GM23338 (cell line): Measurements from ENCODE around the gene EMC1. TPM values are rescaled to one million over a fixed set of nuclear protein-coding genes. Genes with fewer than 3 reads are reported as not detected.

ENCODE experiments used
- ATAC-seq: fragments of 200-7000 bp; cut with Tn5 transposase; 3 replicates; pipeline ENCODE4 v1.9.1; 2020
- DNase-seq: peaks from one replicate; pipeline ENCODE4 v3.0.0-alpha.2; 2015; ENCODE audit warnings: low spot score
- H2AFZ ChIP-seq: fragments of 200-600 bp; sonication (generic); 2 replicates; pipeline ENCODE4 v1.8.0; 2016; ENCODE audit warnings: antibody characterized with exemption, mild to moderate bottlenecking, moderate library complexity
- H3F3A ChIP-seq: fragments of 200-600 bp; sonication (generic); replicated peaks from 2 replicates; pipeline ENCODE4 v1.8.0; 2017; ENCODE audit warnings: antibody characterized with exemption, mixed run types, low read depth
- H3K27ac ChIP-seq: fragments of 200-600 bp; sonication (generic); 2 replicates; pipeline ENCODE4 v1.6.1; 2016; ENCODE audit warnings: low read depth
- H3K27me3 ChIP-seq: fragments of 200-600 bp; sonication (generic); 2 replicates; pipeline ENCODE4 v1.8.0; 2016; ENCODE audit warnings: mild to moderate bottlenecking, mixed run types, moderate library complexity; ENCODE audit not compliant: insufficient read depth
- H3K36me3 ChIP-seq: fragments of 200-600 bp; sonication (generic); 2 replicates; pipeline ENCODE4 v1.8.0; 2016; ENCODE audit warnings: mild to moderate bottlenecking; ENCODE audit not compliant: insufficient read depth
- H3K4me1 ChIP-seq: fragments of 200-600 bp; sonication (generic); 2 replicates; pipeline ENCODE4 v1.8.0; 2016; ENCODE audit warnings: mild to moderate bottlenecking, moderate library complexity; ENCODE audit not compliant: insufficient read depth
- H3K4me2 ChIP-seq: fragments of 200-600 bp; sonication (generic); 2 replicates; pipeline ENCODE4 v1.7.1; 2017; ENCODE audit warnings: mixed run types
- H3K4me3 ChIP-seq: fragments of 200-600 bp; sonication (generic); 2 replicates; pipeline ENCODE4 v1.6.1; 2016; ENCODE audit warnings: mixed run types
- H3K79me2 ChIP-seq: fragments of 200-600 bp; sonication (generic); replicated peaks from 2 replicates; pipeline ENCODE4 v1.8.0; 2017; ENCODE audit warnings: mild to moderate bottlenecking; ENCODE audit not compliant: insufficient read depth
- H3K9me2 ChIP-seq: fragments of 200-600 bp; sonication (generic); 2 replicates; pipeline ENCODE4 v1.8.0; 2017; ENCODE audit not compliant: insufficient read depth
- H4K20me1 ChIP-seq: fragments of 200-600 bp; sonication (generic); replicated peaks from 2 replicates; pipeline ENCODE4 v1.8.0; 2017; ENCODE audit warnings: mild to moderate bottlenecking; ENCODE audit not compliant: insufficient read depth
- H3K27ac Mint-ChIP-seq: 2 replicates; pipeline ENCODE4 v1.8.0; 2020; ENCODE audit warnings: inconsistent platforms, mild to moderate bottlenecking, moderate library complexity, mixed read lengths
- H3K27me3 Mint-ChIP-seq: 3 replicates; pipeline ENCODE4 v1.8.0; 2022; ENCODE audit warnings: low read depth, mild to moderate bottlenecking, moderate library complexity, mixed read lengths, inconsistent platforms; ENCODE audit not compliant: insufficient read depth, poor library complexity
- H3K36me3 Mint-ChIP-seq: 3 replicates; pipeline ENCODE4 v1.8.0; 2021; ENCODE audit warnings: low read depth, mild to moderate bottlenecking, inconsistent platforms, moderate library complexity, mixed read lengths
- H3K4me1 Mint-ChIP-seq: 3 replicates; pipeline ENCODE4 v1.8.0; 2020; ENCODE audit warnings: mild to moderate bottlenecking, inconsistent platforms, mixed read lengths
- H3K4me3 Mint-ChIP-seq: 3 replicates; pipeline ENCODE4 v1.8.0; 2021; ENCODE audit warnings: moderate library complexity, mild to moderate bottlenecking, inconsistent platforms, mixed read lengths
- H3K9me3 Mint-ChIP-seq: 3 replicates; pipeline ENCODE4 v1.8.0; 2020; ENCODE audit warnings: moderate library complexity, mild to moderate bottlenecking, inconsistent platforms, mixed read lengths
- CREB1 ChIP-seq: fragments of 250-450 bp; sonication (Bioruptor Pico); IDR thresholded peaks from 2 replicates; pipeline ENCODE4 v1.5.0; 2020; ENCODE audit warnings: low read depth, mild to moderate bottlenecking, moderate library complexity
- CTCF ChIP-seq, 2 experiments: fragments of 200-600 bp in 1 of 2; sonication (generic) in 1 of 2; conservative IDR thresholded peaks; 2 replicates each; pipeline versions ENCODE4 v1.5.1 to v1.6.1; 2016 to 2017; ENCODE audit warnings: antibody characterized with exemption in 2 of 2, low read depth in 2 of 2, mild to moderate bottlenecking in 2 of 2, moderate library complexity in 1 of 2
- ETS1 ChIP-seq: IDR thresholded peaks from 2 replicates; pipeline ENCODE4 v1.6.1; 2016; ENCODE audit warnings: antibody characterized with exemption
- EZH2 ChIP-seq: fragments of 200-600 bp; sonication (generic); IDR thresholded peaks from one replicate; pipeline ENCODE4 v1.8.0; 2017; ENCODE audit warnings: antibody characterized with exemption, mild to moderate bottlenecking, low read depth; ENCODE audit not compliant: unreplicated experiment
- EZH2phosphoT487 ChIP-seq: fragments of 200-600 bp; sonication (generic); IDR thresholded peaks from one replicate; pipeline ENCODE4 v1.8.1; 2018; ENCODE audit warnings: antibody characterized with exemption; ENCODE audit not compliant: unreplicated experiment
- JUNB ChIP-seq: IDR thresholded peaks from one replicate; pipeline ENCODE4 v1.6.1; 2016; ENCODE audit warnings: antibody characterized with exemption; ENCODE audit not compliant: unreplicated experiment
- NANOG ChIP-seq: IDR thresholded peaks from 2 replicates; pipeline ENCODE4 v1.6.1; 2016; ENCODE audit warnings: antibody characterized with exemption, borderline replicate concordance
- POLR2AphosphoS5 ChIP-seq: IDR thresholded peaks from 2 replicates; pipeline ENCODE4 v1.6.1; 2016; ENCODE audit warnings: antibody characterized with exemption, low read depth
- REST ChIP-seq: IDR thresholded peaks from one replicate; pipeline ENCODE4 v1.6.1; 2018; ENCODE audit warnings: antibody characterized with exemption; ENCODE audit not compliant: unreplicated experiment
- STAT1 ChIP-seq: IDR thresholded peaks from one replicate; pipeline ENCODE4 v1.6.1; 2016; ENCODE audit warnings: antibody characterized with exemption; ENCODE audit not compliant: unreplicated experiment
- ZNF114 ChIP-seq: fragments of 250-450 bp; sonication (Bioruptor Pico); IDR thresholded peaks from 2 replicates; pipeline ENCODE4 v1.5.0; 2020; ENCODE audit warnings: mild to moderate bottlenecking, moderate library complexity
- ZNF331 ChIP-seq: fragments of 250-450 bp; sonication (Bioruptor Pico); IDR thresholded peaks from 2 replicates; pipeline ENCODE4 v1.5.0; 2020; ENCODE audit warnings: low read depth, mild to moderate bottlenecking, moderate library complexity
- ZNF462 ChIP-seq: fragments of 250-450 bp; sonication (Bioruptor Pico); IDR thresholded peaks from 2 replicates; pipeline ENCODE4 v1.5.0; 2020; ENCODE audit warnings: mild to moderate bottlenecking, moderate library complexity
- polyA plus RNA-seq: library from polyadenylated mRNA; unstranded; fragments of >200 nt; fragmentation: Nextera tagmentation; extraction: Ambion mirVana; gene quantifications from 2 replicates; pipeline ENCODE4 v1.2.1, GENCODE V29; 2016
- total RNA-seq: library from RNA; depleted of rRNA; stranded (reverse); fragments of >200 nt; shearing (Covaris generic); gene quantifications from 2 replicates; pipeline ENCODE4 v1.2.3, GENCODE V29; 2014

The EMC1 gene
- total and polyA plus RNA-seq, 2 experiments from 2014 or later: 17.6 to 53.0 TPM

GRCh38 chr1:19229828-19230325, 21.4 kb downstream of the EMC1 start:
- peaks cover 65% of the 10 kb centered on the region for H3K36me3 ChIP-seq

More at GRCh38 chr1:19229828-19230325, 21.4 kb downstream of the EMC1 start:
- H3K79me2 ChIP-seq: no peaks in the 10 kb centered on the region
- no peaks in the 10 kb centered on the region for H3F3A ChIP-seq
- no peak overlapping the region for H3K27ac ChIP-seq
- Mint-ChIP-seq H3K27ac (no peak overlapping the region), H3K36me3 (peaks cover 86% of the 10 kb centered on the region), H3K4me1 (no peaks in the 10 kb centered on the region), H3K27me3 (no peaks in the 10 kb centered on the region), H3K9me3 (no peaks in the 10 kb centered on the region), H3K4me3 (no peak overlapping the region)
- ATAC-seq (no peak), DNase-seq (no peak)
- H3K4me1 ChIP-seq: no peaks in the 10 kb centered on the region
- no peak overlapping the region for H3K4me2 ChIP-seq
- TF ChIP-seq EZH2phosphoT487: no peak
- no peak for TF ChIP-seq STAT1
- TF ChIP-seq ZNF114 (CRISPR knock-in tag): no peak
- no peak for TF ChIP-seq ETS1
- no peak for TF ChIP-seq NANOG
- no peak for TF ChIP-seq EZH2
- no peak for TF ChIP-seq ZNF462 (CRISPR knock-in tag)
- no peak for TF ChIP-seq CREB1 (CRISPR knock-in tag)
- no peak for TF ChIP-seq CTCF (conservative IDR thresholded peaks at IDR 0.05; ENCODE audit: low read depth in 2 of 2)
- no peak for TF ChIP-seq JUNB
- TF ChIP-seq REST: no peak
- no peak for TF ChIP-seq ZNF331 (CRISPR knock-in tag)
- TF ChIP-seq POLR2AphosphoS5: no peak
- no peaks in the 10 kb centered on the region for H3K27me3 ChIP-seq
- no peaks in the 10 kb centered on the region for H3K9me2 ChIP-seq
- H4K20me1 ChIP-seq: no peaks in the 10 kb centered on the region; the same call in none of the 2 replicates
- H2AFZ ChIP-seq: no peak overlapping the region
- no peak overlapping the region for H3K4me3 ChIP-seq
